HL-60 (cell line): ENCODE measurements around the gene FMNL2.

ENCODE experiments used
- DNase-seq, 2 experiments: peaks; one replicate each; pipeline ENCODE4 v3.0.0-alpha.2; 2010 to 2020; ENCODE audit warnings: low read depth in 1 of 2, low spot score in 1 of 2
- H3K27ac ChIP-seq: fragments of 250-450 bp; sonication (Bioruptor Pico); replicated peaks from 2 replicates; pipeline ENCODE4 v1.5.1; 2020; ENCODE audit warnings: mild to moderate bottlenecking, moderate library complexity
- H3K27me3 ChIP-seq: fragments of 250-450 bp; sonication (Bioruptor Pico); 2 replicates; pipeline ENCODE4 v1.5.1; 2021; ENCODE audit warnings: mild to moderate bottlenecking, moderate library complexity; ENCODE audit not compliant: insufficient read depth, poor library complexity, severe bottlenecking
- H3K4me3 ChIP-seq: replicated peaks from 2 replicates; pipeline ENCODE4 v1.5.1; 2011; ENCODE audit warnings: mild to moderate bottlenecking, control low read depth, low read length; ENCODE audit not compliant: insufficient read depth
- GABPA ChIP-seq: IDR thresholded peaks from 2 replicates; pipeline ENCODE4 v1.6.1; 2012; ENCODE audit warnings: low read depth
- POLR2AphosphoS5 ChIP-seq: IDR thresholded peaks from 2 replicates; pipeline ENCODE4 v1.6.1; 2012; ENCODE audit warnings: low read depth
- SPI1 ChIP-seq: IDR thresholded peaks from 2 replicates; pipeline ENCODE4 v1.6.1; 2012; ENCODE audit warnings: low read depth, mild to moderate bottlenecking, borderline replicate concordance
- TF ChIP-seq, protein P1 (sequence below): IDR thresholded peaks from 2 replicates; pipeline ENCODE4 v1.6.1; 2012; ENCODE audit warnings: low read depth; ENCODE audit not compliant: insufficient replicate concordance
- TF ChIP-seq, protein P2 (sequence below): IDR thresholded peaks from one replicate; pipeline ENCODE4 v1.5.1; 2011; ENCODE audit warnings: low read length, control low read depth, inconsistent platforms; ENCODE audit not compliant: insufficient read depth

The FMNL2 gene

DNA sequence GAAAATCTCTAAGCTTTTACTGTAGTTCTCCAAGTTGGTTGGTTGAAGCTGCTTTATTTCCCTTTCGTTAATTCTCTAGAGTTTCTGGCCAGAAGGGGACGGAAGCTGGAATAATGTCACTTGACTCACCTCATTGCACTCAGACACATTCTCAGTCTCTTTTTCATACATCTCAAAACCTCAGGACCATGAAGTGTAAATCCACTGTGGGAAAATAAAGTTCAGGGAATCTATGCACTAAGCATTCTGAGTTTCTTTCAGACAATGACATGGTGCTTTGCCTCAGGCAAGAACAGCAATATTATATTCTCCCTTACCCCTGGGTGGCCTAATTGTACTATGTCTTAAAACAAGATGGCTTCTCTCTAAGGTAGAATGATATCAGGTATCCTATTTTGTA, 214.4 kb downstream of the FMNL2 start:
- no peak for DNase-seq
- Histone ChIP-seq H3K27me3 (no peaks in the 10 kb centered on the region), H3K4me3 (no peak overlapping the region), H3K27ac (no peak overlapping the region)
- no peak for TF ChIP-seq GABPA
- TF ChIP-seq SPI1, result no peak
- TF ChIP-seq, protein P1, sequence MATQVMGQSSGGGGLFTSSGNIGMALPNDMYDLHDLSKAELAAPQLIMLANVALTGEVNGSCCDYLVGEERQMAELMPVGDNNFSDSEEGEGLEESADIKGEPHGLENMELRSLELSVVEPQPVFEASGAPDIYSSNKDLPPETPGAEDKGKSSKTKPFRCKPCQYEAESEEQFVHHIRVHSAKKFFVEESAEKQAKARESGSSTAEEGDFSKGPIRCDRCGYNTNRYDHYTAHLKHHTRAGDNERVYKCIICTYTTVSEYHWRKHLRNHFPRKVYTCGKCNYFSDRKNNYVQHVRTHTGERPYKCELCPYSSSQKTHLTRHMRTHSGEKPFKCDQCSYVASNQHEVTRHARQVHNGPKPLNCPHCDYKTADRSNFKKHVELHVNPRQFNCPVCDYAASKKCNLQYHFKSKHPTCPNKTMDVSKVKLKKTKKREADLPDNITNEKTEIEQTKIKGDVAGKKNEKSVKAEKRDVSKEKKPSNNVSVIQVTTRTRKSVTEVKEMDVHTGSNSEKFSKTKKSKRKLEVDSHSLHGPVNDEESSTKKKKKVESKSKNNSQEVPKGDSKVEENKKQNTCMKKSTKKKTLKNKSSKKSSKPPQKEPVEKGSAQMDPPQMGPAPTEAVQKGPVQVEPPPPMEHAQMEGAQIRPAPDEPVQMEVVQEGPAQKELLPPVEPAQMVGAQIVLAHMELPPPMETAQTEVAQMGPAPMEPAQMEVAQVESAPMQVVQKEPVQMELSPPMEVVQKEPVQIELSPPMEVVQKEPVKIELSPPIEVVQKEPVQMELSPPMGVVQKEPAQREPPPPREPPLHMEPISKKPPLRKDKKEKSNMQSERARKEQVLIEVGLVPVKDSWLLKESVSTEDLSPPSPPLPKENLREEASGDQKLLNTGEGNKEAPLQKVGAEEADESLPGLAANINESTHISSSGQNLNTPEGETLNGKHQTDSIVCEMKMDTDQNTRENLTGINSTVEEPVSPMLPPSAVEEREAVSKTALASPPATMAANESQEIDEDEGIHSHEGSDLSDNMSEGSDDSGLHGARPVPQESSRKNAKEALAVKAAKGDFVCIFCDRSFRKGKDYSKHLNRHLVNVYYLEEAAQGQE, result no peak
- TF ChIP-seq, protein P2, sequence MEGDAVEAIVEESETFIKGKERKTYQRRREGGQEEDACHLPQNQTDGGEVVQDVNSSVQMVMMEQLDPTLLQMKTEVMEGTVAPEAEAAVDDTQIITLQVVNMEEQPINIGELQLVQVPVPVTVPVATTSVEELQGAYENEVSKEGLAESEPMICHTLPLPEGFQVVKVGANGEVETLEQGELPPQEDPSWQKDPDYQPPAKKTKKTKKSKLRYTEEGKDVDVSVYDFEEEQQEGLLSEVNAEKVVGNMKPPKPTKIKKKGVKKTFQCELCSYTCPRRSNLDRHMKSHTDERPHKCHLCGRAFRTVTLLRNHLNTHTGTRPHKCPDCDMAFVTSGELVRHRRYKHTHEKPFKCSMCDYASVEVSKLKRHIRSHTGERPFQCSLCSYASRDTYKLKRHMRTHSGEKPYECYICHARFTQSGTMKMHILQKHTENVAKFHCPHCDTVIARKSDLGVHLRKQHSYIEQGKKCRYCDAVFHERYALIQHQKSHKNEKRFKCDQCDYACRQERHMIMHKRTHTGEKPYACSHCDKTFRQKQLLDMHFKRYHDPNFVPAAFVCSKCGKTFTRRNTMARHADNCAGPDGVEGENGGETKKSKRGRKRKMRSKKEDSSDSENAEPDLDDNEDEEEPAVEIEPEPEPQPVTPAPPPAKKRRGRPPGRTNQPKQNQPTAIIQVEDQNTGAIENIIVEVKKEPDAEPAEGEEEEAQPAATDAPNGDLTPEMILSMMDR, result no peak
- no peak for TF ChIP-seq POLR2AphosphoS5

DNA sequence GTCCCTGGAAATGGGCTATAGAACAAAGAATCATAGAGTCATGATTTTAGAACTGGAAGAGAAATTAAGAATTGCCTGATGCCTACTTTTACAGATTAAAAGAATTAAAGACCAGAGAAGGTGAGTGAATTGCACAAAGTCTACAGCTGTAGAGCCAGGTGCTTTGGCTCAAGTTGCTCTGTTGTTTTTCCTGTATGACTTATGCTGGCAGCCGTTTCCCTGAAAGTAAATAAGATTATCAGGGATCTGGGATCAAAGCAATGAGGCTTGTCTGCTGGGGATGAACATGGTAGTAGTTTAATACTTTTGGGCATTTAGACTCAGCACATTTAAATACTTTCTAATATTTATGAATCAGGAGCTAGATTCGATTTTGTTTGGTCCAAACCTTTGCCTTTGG, 215.4 kb downstream of the FMNL2 start:
- TF ChIP-seq, protein P1, result no peak
- TF ChIP-seq POLR2AphosphoS5 (no peak), SPI1 (no peak), GABPA (no peak)
- TF ChIP-seq, protein P2, result no peak
- no peak overlapping the region for H3K4me3 ChIP-seq
- DNase-seq, result no peak
- H3K27me3 ChIP-seq, result no peaks in the 10 kb centered on the region
- no peak overlapping the region for H3K27ac ChIP-seq

DNA sequence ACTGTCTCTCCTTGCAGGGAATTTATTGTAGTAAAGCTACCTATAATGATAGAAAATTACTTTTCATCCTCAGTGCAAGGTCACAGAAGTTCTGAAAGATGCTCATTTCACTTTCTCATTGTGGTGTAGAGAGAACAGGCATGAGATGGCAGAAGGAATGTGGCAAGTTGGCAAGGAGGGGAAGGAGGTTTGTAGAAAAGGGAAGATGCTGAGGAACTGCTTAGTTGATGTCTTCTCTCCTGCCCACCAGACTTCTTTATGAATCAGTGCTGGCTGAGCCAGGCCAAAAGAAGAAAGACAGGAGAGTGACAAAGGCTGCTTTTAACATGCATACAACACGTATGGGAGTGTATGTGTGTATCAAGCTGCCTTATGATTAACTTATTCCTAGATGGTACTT, 217.9 kb downstream of the FMNL2 start:
- no peak for DNase-seq
- H3K27me3 ChIP-seq, result no peaks in the 10 kb centered on the region
- TF ChIP-seq POLR2AphosphoS5 (no peak), GABPA (no peak), SPI1 (no peak)
- TF ChIP-seq, protein P2, result no peak
- TF ChIP-seq, protein P1, result no peak
- no peak overlapping the region for H3K4me3 ChIP-seq
- H3K27ac ChIP-seq, result no peak overlapping the region
